Testis (tissue), 3 donors: ENCODE results near the gene ANXA9. TPM values are rescaled to one million over a fixed set of nuclear protein-coding genes. Genes with fewer than 3 reads are reported as not detected.

Experiments used
- DNase-seq: peaks from one replicate; pipeline ENCODE4 v3.0.0-alpha.2; 2019
- H3K27ac ChIP-seq, 2 donors: fragments of 200-600 bp; sonication (generic); one replicate each; pipeline ENCODE4 v1.5.1; 2019
- H3K27me3 ChIP-seq: fragments of 200-600 bp; sonication (generic); one replicate; pipeline ENCODE4 v1.5.1; 2019
- H3K36me3 ChIP-seq: fragments of 200-600 bp; sonication (generic); one replicate; pipeline ENCODE4 v1.5.1; 2017; ENCODE audit warnings: low read depth; ENCODE audit errors: missing control alignments
- H3K4me1 ChIP-seq: fragments of 200-600 bp; sonication (generic); one replicate; pipeline ENCODE4 v1.5.1; 2019
- H3K4me3 ChIP-seq, 2 donors: fragments of 200-600 bp; sonication (generic); one replicate each; pipeline ENCODE4 v1.5.1; 2017 to 2019
- H3K9me3 ChIP-seq: fragments of 200-600 bp; sonication (generic); one replicate; pipeline ENCODE4 v1.5.1; 2017
- POLR2A ChIP-seq: fragments of 450-650 bp; IDR thresholded peaks from one replicate; pipeline ENCODE4 v1.6.1; 2017; ENCODE audit warnings: antibody characterized with exemption, mild to moderate bottlenecking, moderate library complexity
- WGBS, 2 donors: methylation state at CpG; one replicate each; pipeline ENCODE4 v1.1.5; 2018; 5-methylcytosine and 5-hydroxymethylcytosine counted together
- intact Hi-C: fragments of 100-400 bp; cut with DNase I; formaldehyde crosslinking; loops from one replicate; pipeline ENCODE4 v1.15.1; 2023; ENCODE audit warnings: low total_unique reads
- polyA plus RNA-seq: library from polyadenylated mRNA; stranded (reverse); fragments of 350-450 nt; fragmentation: Illumina TruSeq; extraction: RNeasy Lipid Tissue Mini Kit (QIAGEN cat#74804); gene quantifications from one replicate; pipeline ENCODE4 v1.2.3, GENCODE V29; 2014; ENCODE audit warnings: low read depth, low replicate concordance; ENCODE audit not compliant: insufficient read depth
- total RNA-seq, 2 donors: library from RNA; depleted of rRNA; stranded (reverse); fragments of >200 nt; gene quantifications; one replicate each; pipeline ENCODE4 v1.2.3, GENCODE V29; 2016
- TF ChIP-seq, protein P1 (sequence below), 3 experiments: fragments of 450-650 bp in 2 of 3; fragments of 200-600 bp in 1 of 3; sonication (generic) in 1 of 3; IDR thresholded peaks; one replicate each; pipeline ENCODE4 v1.5.1; 2016 to 2019; ENCODE audit warnings: antibody characterized with exemption in 3 of 3, mild to moderate bottlenecking in 2 of 3, moderate library complexity in 1 of 3

ANXA9 gene
- total and polyA plus RNA-seq, 3 donors from 2014 or later, result 5.1 to 6.9 (median 5.7) TPM

DNA sequence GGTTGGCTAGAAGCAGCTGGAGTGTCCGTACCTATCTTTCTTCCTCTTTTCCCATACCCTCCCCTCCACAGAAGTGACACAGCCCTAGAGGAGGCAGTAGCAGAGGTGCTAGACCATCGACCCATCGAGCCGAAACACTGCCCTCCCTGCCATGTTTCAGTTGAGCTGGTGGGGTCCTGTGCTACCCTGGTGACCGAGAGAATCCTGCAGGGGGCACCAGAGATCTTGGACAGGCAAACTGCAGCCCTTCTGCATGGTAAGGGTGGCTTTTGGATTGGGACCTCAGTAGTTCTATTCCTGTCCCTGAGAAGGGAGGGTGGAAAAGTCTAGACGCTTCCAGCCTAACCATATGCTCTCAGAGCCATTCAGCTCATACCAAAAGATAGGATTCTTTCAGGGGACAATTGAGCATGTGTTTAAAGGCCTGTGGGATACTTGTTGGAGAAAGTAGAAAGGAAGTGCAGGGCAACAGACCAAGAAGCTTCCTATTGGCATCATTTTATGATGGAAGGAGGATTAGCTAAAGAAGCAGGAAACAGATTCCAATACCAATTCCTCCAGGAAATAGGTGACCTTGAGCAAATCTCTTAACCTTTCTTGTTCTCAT, 42.6 kb downstream of the ANXA9 start:
- Histone ChIP-seq H3K4me3 (no peak overlapping the region), H3K4me1 (peaks cover 5% of the 10 kb centered on the region), H3K36me3 (no peaks in the 10 kb centered on the region), H3K27ac (no peak overlapping the region), H3K27me3 (no peaks in the 10 kb centered on the region), H3K9me3 (no peaks in the 10 kb centered on the region)
- TF ChIP-seq, protein P1, sequence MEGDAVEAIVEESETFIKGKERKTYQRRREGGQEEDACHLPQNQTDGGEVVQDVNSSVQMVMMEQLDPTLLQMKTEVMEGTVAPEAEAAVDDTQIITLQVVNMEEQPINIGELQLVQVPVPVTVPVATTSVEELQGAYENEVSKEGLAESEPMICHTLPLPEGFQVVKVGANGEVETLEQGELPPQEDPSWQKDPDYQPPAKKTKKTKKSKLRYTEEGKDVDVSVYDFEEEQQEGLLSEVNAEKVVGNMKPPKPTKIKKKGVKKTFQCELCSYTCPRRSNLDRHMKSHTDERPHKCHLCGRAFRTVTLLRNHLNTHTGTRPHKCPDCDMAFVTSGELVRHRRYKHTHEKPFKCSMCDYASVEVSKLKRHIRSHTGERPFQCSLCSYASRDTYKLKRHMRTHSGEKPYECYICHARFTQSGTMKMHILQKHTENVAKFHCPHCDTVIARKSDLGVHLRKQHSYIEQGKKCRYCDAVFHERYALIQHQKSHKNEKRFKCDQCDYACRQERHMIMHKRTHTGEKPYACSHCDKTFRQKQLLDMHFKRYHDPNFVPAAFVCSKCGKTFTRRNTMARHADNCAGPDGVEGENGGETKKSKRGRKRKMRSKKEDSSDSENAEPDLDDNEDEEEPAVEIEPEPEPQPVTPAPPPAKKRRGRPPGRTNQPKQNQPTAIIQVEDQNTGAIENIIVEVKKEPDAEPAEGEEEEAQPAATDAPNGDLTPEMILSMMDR (IDR thresholded peaks at IDR 0.05), result peak; percentile 38 to 60 (median 41)
- TF ChIP-seq POLR2A, result no peak
- WGBS, 2 donors, result 41 to 49% methylated on average over 6 of the region's 6 CpGs
- DNase-seq, result peak; percentile 88
- intact Hi-C loops, result no loop called here

DNA sequence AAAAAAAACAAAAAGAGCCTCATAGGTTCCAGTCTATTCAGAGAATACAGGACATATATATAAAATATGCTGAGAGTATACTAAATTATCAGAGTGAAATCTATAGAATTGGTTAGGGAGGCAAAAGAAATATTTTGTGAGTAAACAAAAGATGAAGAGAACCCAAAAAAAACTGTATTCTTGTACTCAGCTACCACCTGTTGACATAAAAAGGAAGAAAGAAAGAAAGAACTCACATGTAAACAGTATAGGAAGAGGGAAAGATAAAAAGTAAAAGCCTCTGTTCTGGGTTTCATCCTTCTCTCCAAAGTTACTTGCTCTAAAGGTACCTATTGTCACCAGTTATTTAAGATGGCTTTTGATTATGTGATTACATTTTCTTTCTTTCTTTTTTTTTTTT, 44.4 kb downstream of the ANXA9 start:
- DNase-seq, result no peak
- H3K9me3 ChIP-seq, result no peaks in the 10 kb centered on the region
- H3K4me1 ChIP-seq, result peaks cover 5% of the 10 kb centered on the region
- H3K4me3 ChIP-seq, result no peak overlapping the region
- intact Hi-C loops, result no loop called here
- H3K27ac ChIP-seq, result no peak overlapping the region
- H3K36me3 ChIP-seq, result no peaks in the 10 kb centered on the region
- H3K27me3 ChIP-seq, result no peaks in the 10 kb centered on the region
- TF ChIP-seq, protein P1 (IDR thresholded peaks at IDR 0.05), result no peak
- TF ChIP-seq POLR2A, result no peak

- H3K36me3 ChIP-seq, result no peaks in the 10 kb centered on the region
Observed at GRCh38 chr1:151032164-151032563, 50.1 kb downstream of the ANXA9 start.

DNA sequence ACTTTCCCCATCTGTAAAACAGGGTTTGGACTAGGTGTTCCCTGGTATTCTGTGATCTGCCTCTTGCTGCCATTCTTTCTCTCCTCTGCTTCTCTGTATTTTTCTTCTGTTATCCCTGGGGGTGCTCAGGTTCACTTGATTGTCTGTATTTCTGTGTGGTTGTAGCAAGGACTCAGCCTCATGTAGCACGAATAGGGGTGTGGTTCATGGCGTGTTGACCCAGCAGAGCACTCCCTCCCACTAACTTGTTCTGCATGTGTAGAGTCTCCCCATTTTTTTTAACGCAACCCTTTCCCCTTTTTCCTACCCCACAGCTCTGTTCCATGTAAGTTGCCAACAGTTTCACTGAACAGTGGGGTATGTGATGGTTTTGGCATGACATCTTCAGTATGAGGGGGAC, 53.1 kb downstream of the ANXA9 start:
- WGBS, 2 donors, result 85 to 86% methylated on average over 3 of the region's 3 CpGs
- no peaks in the 10 kb centered on the region for H3K4me1 ChIP-seq
- no peaks in the 10 kb centered on the region for H3K36me3 ChIP-seq
- H3K27ac ChIP-seq, result no peak overlapping the region
- no peaks in the 10 kb centered on the region for H3K27me3 ChIP-seq
- TF ChIP-seq, protein P1 (IDR thresholded peaks at IDR 0.05), result no peak
- TF ChIP-seq POLR2A, result no peak
- DNase-seq, result no peak
- H3K4me3 ChIP-seq, result no peak overlapping the region
- intact Hi-C loops, result no loop called here
- no peaks in the 10 kb centered on the region for H3K9me3 ChIP-seq

More at GRCh38 chr1:151032164-151032563, 50.1 kb downstream of the ANXA9 start:
- no peaks in the 10 kb centered on the region for H3K9me3 ChIP-seq
- WGBS, 2 donors, result 97 to 98% methylated on average over 8 of the region's 8 CpGs
- no peaks in the 10 kb centered on the region for H3K4me1 ChIP-seq
- H3K27me3 ChIP-seq, result no peaks in the 10 kb centered on the region
- no peak overlapping the region for H3K4me3 ChIP-seq
- intact Hi-C loops, result no loop called here
- no peak overlapping the region for H3K27ac ChIP-seq
- no peak for TF ChIP-seq POLR2A
- TF ChIP-seq, protein P1 (IDR thresholded peaks at IDR 0.05), result no peak
- no peak for DNase-seq

DNA sequence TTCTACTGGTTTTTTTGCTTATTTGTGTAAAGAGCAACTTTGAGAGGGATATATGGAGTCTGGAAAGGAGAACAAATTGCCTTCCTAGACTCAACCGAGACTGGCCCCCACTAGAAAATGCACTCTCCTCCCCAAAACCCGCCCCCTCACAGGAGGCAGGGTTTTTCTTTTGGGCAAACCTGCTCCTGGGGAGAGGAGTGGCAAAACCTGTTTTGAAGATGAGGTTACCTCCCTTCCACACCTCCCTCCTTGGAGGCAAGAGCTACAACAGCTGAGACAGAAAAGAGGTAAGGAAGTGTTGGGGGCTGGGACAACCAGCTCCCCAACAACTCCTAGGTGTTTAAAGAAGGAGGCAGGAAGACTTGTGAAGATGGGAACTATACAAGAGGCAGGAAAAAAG, 54.3 kb downstream of the ANXA9 start, which contains the start of gene BNIPL:
Gene BNIPL, plus strand, starts transcription at position 231 of the 400 bp plus-strand sequence. Its CDS starts 140 bp downstream, at position 371.
- WGBS, 2 donors, result 45 to 50% methylated on average over 2 of the region's 2 CpGs
- Histone ChIP-seq H3K36me3 (no peaks in the 10 kb centered on the region), H3K27ac (no peak within 1 kb of the TSS), H3K4me3 (no peak within 1 kb of the TSS), H3K9me3 (no peaks in the 10 kb centered on the region), H3K27me3 (no peaks in the 10 kb centered on the region), H3K4me1 (no peaks in the 10 kb centered on the region)
- TF ChIP-seq POLR2A, result no peak
- TF ChIP-seq, protein P1 (IDR thresholded peaks at IDR 0.05), result no peak
- no peak for DNase-seq
- intact Hi-C loops, result no loop called here
